ENCODE measurements around the gene CYGB. TPM values are rescaled to one million over a fixed set of nuclear protein-coding genes. Genes with fewer than 3 reads are reported as not detected.

Gene CYGB
- total and polyA plus RNA-seq, 10 of the 15 experiments (the other 5 are each of a cell fraction or from before 2014, with no cell fraction given) = 0.34 TPM; not detected in 9

- Histone ChIP-seq H2AFZ (ENCODE audit: control insufficient read depth, low read depth, low read length) (no peak overlapping the region), H4K20me1 (ENCODE audit: control insufficient read depth, insufficient read depth) (no peaks in the 10 kb centered on the region; the same call in 1 of the 2 replicates), H3K36me3 (ENCODE audit: control insufficient read depth in 2 of 2, insufficient read depth in 2 of 2, low read length in 1 of 2) (peaks cover 3 to 14% of the 10 kb centered on the region in 2 experiments; a peak in 3 of 4 replicates), H3K4me2 (ENCODE audit: control insufficient read depth, insufficient read depth) (no peak overlapping the region), H3K4me1 (ENCODE audit: control insufficient read depth, insufficient read depth, low read length) (peaks cover 7% of the 10 kb centered on the region), H3K27ac (ENCODE audit: control insufficient read depth, insufficient read depth) (no peak overlapping the region), H3K79me2 (ENCODE audit: control insufficient read depth, insufficient read depth, low read length) (peaks cover 2% of the 10 kb centered on the region), H3K27me3 (replicated peaks in 1 of 2; ENCODE audit: control insufficient read depth in 2 of 2, insufficient read depth in 2 of 2, low read length in 1 of 2) (no peaks in the 10 kb centered on the region), H3K9ac (ENCODE audit: control insufficient read depth, insufficient read depth, low read length) (no peak overlapping the region), H3K4me3 (no peak overlapping the region), H3K9me3 (replicated peaks; ENCODE audit: control insufficient read depth, insufficient read depth, low read length) (no peaks in the 10 kb centered on the region)
- 52% methylated on average over 14 of the region's 14 CpGs for WGBS (ENCODE audit: insufficient coverage, insufficient replicate concordance, low lambda C conversion rate, missing lambda C conversion rate)
- DNase-seq (ENCODE audit: low read depth, low spot score) (no peak), ATAC-seq (peak; percentile 63), FAIRE-seq (no peak)
- no TSS peak for BruUV-seq (replicated peaks)
- in situ Hi-C loops (cut with MboI) = no loop called here
- ChIA-PET POLR2A (interaction anchor here (1.3 kb wide), 1 partner anchor 9 kb away, joined by 6 read pairs; no protein-coding TSS in a partner anchor), RAD21 (ENCODE audit: unreplicated experiment) (interaction anchor here (0.5 to 1.6 kb wide), 3 partner anchors 57 to 689 kb away, joined by 3 to 5 read pairs (median 4); no protein-coding TSS in a partner anchor), SMC1A (ENCODE audit: uncharacterized antibody, unreplicated experiment) (interaction anchor here (1.0 to 2.8 kb wide), 6 partner anchors 10 to 164 kb away, joined by 3 to 14 read pairs (median 4); no protein-coding TSS in a partner anchor), CTCF (interaction anchor here (0.6 to 2.6 kb wide), 8 partner anchors 10 to 113 kb away, joined by 3 to 17 read pairs (median 4); partner anchors contain the start of gene ST6GALNAC2)
- intact Hi-C loops (cut with micrococcal nuclease; ENCODE audit: unreplicated experiment) = loop anchor here (10.0 kb wide), 1 partner anchor 127 kb away; no protein-coding TSS in a partner anchor
- TF ChIP-seq ETV6 (conservative IDR thresholded peaks at IDR 0.05 in 1 of 2, IDR thresholded peaks at IDR 0.05 in 1 of 2; ENCODE audit: borderline replicate concordance in 1 of 2, low read depth in 1 of 2) (no peak), CBX3 (IDR thresholded peaks at IDR 0.05; ENCODE audit: borderline replicate concordance, low read depth) (no peak), DPF2 (IDR thresholded peaks at IDR 0.05) (0 out of 2 replicates have a peak, but pooled peaks have one; percentile 28), ZSCAN29 (IDR thresholded peaks at IDR 0.05) (no peak), CHD4 (IDR thresholded peaks at IDR 0.05) (no peak), MYC (IDR thresholded peaks at IDR 0.05; ENCODE audit: insufficient read depth, insufficient read length, insufficient replicate concordance, low read length, severe bottlenecking) (no peak), ZNF384 (IDR thresholded peaks at IDR 0.05; ENCODE audit: borderline replicate concordance, low read depth, low read length) (no peak), SPI1 (IDR thresholded peaks at IDR 0.05; ENCODE audit: borderline replicate concordance, insufficient read depth, low read depth, low read length) (no peak), POLR2A (IDR thresholded peaks at IDR 0.05; ENCODE audit: low read depth, low read length) (peak; percentile 23; the same call in 1 of the 2 replicates), TARDBP (IDR thresholded peaks at IDR 0.05; ENCODE audit: borderline replicate concordance) (no peak), BACH1 (IDR thresholded peaks at IDR 0.05; ENCODE audit: borderline replicate concordance) (0 out of 2 replicates have a peak, but pooled peaks have one; percentile 18), GABPA (IDR thresholded peaks at IDR 0.05; ENCODE audit: low read depth) (no peak), FOXM1 (IDR thresholded peaks at IDR 0.05; ENCODE audit: low read depth, low read length) (no peak), GATAD2B (conservative IDR thresholded peaks at IDR 0.05; ENCODE audit: low read depth) (no peak), ESRRA (IDR thresholded peaks at IDR 0.05; ENCODE audit: low read length) (no peak), TCF12 (IDR thresholded peaks at IDR 0.05; ENCODE audit: low read depth, low read length) (no peak), MEF2B (IDR thresholded peaks at IDR 0.05; ENCODE audit: partially characterized antibody, poor library complexity, severe bottlenecking) (no peak), SKIL (IDR thresholded peaks at IDR 0.05; ENCODE audit: low read depth, poor library complexity, severe bottlenecking) (no peak), CHD2 (IDR thresholded peaks at IDR 0.05; ENCODE audit: borderline replicate concordance, low read depth, low read length) (peak; percentile 45; the same call in 1 of the 2 replicates), ZBED1 (IDR thresholded peaks at IDR 0.05; ENCODE audit: borderline replicate concordance) (no peak)
Observed at GRCh38 chr17:76567634-76568432, 30.3 kb upstream of the CYGB start.
